ENCODE measurements around the gene ADCYAP1. TPM values are rescaled to one million over a fixed set of nuclear protein-coding genes. Genes with fewer than 3 reads are reported as not detected.
A peak's percentile ranks its signal among the peaks of the same experiment; 100 is the strongest.

Gene ADCYAP1
- total RNA-seq, 1 donor: not detected

- Histone ChIP-seq H3K4me2 (ENCODE audit: insufficient read depth, low read length) (no peak overlapping the region), H3K4me1 (ENCODE audit: insufficient read depth, low read length) (no peaks in the 10 kb centered on the region)
Observed at GRCh38 chr18:892316-892715, 12.4 kb upstream of the ADCYAP1 start.

GRCh38 chr18:896315-896714 lies 8.4 kb upstream of the ADCYAP1 start:
- H3K36me3 ChIP-seq (ENCODE audit: insufficient read depth, low read length): no peaks in the 10 kb centered on the region
- TF ChIP-seq CTCF (IDR thresholded peaks at IDR 0.05; ENCODE audit: extremely low read depth, low read depth, low read length): no peak
- no peak overlapping the region for H3K27ac ChIP-seq (ENCODE audit: low read depth, low read length)

More at GRCh38 chr18:892316-892715, 12.4 kb upstream of the ADCYAP1 start:
- no peaks in the 10 kb centered on the region for H4K20me1 ChIP-seq (ENCODE audit: insufficient read depth, low read length)
- no peaks in the 10 kb centered on the region for H3K79me2 ChIP-seq (ENCODE audit: insufficient read depth, low read length)
- DNase-seq (ENCODE audit: insufficient read length, low spot score, missing footprints): no peak
- no peak overlapping the region for H3K27ac ChIP-seq (ENCODE audit: low read depth, low read length)
- H3K9me3 ChIP-seq (ENCODE audit: low read depth, low read length): no peaks in the 10 kb centered on the region
- H3K27me3 ChIP-seq (ENCODE audit: insufficient read depth, low read length): no peaks in the 10 kb centered on the region
- no peaks in the 10 kb centered on the region for H3K36me3 ChIP-seq (ENCODE audit: insufficient read depth, low read length)
- TF ChIP-seq CTCF (IDR thresholded peaks at IDR 0.05; ENCODE audit: extremely low read depth, low read depth, low read length): no peak
- H2AFZ ChIP-seq (ENCODE audit: low read length): no peak overlapping the region
- H3K4me3 ChIP-seq (ENCODE audit: insufficient read depth, low read length): no peak overlapping the region

GRCh38 chr18:901761-902160 lies 2.9 kb upstream of the ADCYAP1 start:
- Histone ChIP-seq H4K20me1 (ENCODE audit: insufficient read depth, low read length) (no peaks in the 10 kb centered on the region), H3K9me3 (ENCODE audit: low read depth, low read length) (no peaks in the 10 kb centered on the region), H3K4me3 (ENCODE audit: insufficient read depth, low read length) (no peak overlapping the region), H3K4me2 (ENCODE audit: insufficient read depth, low read length) (no peak overlapping the region), H3K79me2 (ENCODE audit: insufficient read depth, low read length) (no peaks in the 10 kb centered on the region), H3K36me3 (ENCODE audit: insufficient read depth, low read length) (no peaks in the 10 kb centered on the region), H3K27ac (ENCODE audit: low read depth, low read length) (no peak overlapping the region), H3K27me3 (ENCODE audit: insufficient read depth, low read length) (peaks cover 41% of the 10 kb centered on the region), H3K4me1 (ENCODE audit: insufficient read depth, low read length) (no peaks in the 10 kb centered on the region), H2AFZ (ENCODE audit: low read length) (no peak overlapping the region)
- DNase-seq (ENCODE audit: insufficient read length, low spot score, missing footprints): no peak
- TF ChIP-seq CTCF (IDR thresholded peaks at IDR 0.05; ENCODE audit: extremely low read depth, low read depth, low read length): no peak

More at GRCh38 chr18:896315-896714, 8.4 kb upstream of the ADCYAP1 start:
- Histone ChIP-seq H2AFZ (ENCODE audit: low read length) (no peak overlapping the region), H3K79me2 (ENCODE audit: insufficient read depth, low read length) (no peaks in the 10 kb centered on the region), H3K4me3 (ENCODE audit: insufficient read depth, low read length) (no peak overlapping the region), H3K9me3 (ENCODE audit: low read depth, low read length) (no peaks in the 10 kb centered on the region), H4K20me1 (ENCODE audit: insufficient read depth, low read length) (no peaks in the 10 kb centered on the region), H3K4me1 (ENCODE audit: insufficient read depth, low read length) (no peaks in the 10 kb centered on the region), H3K4me2 (ENCODE audit: insufficient read depth, low read length) (no peak overlapping the region), H3K27me3 (ENCODE audit: insufficient read depth, low read length) (no peaks in the 10 kb centered on the region)
- DNase-seq (ENCODE audit: insufficient read length, low spot score, missing footprints): no peak

GRCh38 chr18:902229-902628 lies 2.4 kb upstream of the ADCYAP1 start:
- H3K27me3 ChIP-seq (ENCODE audit: insufficient read depth, low read length): peaks cover 46% of the 10 kb centered on the region
- DNase-seq (ENCODE audit: insufficient read length, low spot score, missing footprints): no peak

More at GRCh38 chr18:902229-902628, 2.4 kb upstream of the ADCYAP1 start:
- peak; percentile 31 for TF ChIP-seq CTCF (IDR thresholded peaks at IDR 0.05; ENCODE audit: extremely low read depth, low read depth, low read length)
- H3K4me1 ChIP-seq (ENCODE audit: insufficient read depth, low read length): no peaks in the 10 kb centered on the region
- H2AFZ ChIP-seq (ENCODE audit: low read length): no peak overlapping the region
- H3K9me3 ChIP-seq (ENCODE audit: low read depth, low read length): no peaks in the 10 kb centered on the region
- no peak overlapping the region for H3K4me3 ChIP-seq (ENCODE audit: insufficient read depth, low read length)
- H3K27ac ChIP-seq (ENCODE audit: low read depth, low read length): no peak overlapping the region
- H3K36me3 ChIP-seq (ENCODE audit: insufficient read depth, low read length): no peaks in the 10 kb centered on the region
- H3K4me2 ChIP-seq (ENCODE audit: insufficient read depth, low read length): no peak overlapping the region
- no peaks in the 10 kb centered on the region for H3K79me2 ChIP-seq (ENCODE audit: insufficient read depth, low read length)
- no peaks in the 10 kb centered on the region for H4K20me1 ChIP-seq (ENCODE audit: insufficient read depth, low read length)
